ENCODE data around the gene LIF. TPM values are rescaled to one million over a fixed set of nuclear protein-coding genes. Genes with fewer than 3 reads are reported as not detected.

LIF gene
- total RNA-seq (1 to 10 TPM in 1 of 4 donors, under 1 TPM in 3; 0.28 to 5.8 (median 0.34) TPM), polyA plus RNA-seq (10 to 100 TPM in 1 of 3 donors, 1 to 10 TPM in 2; 1.6 to 10.3 (median 1.8) TPM)

- Histone ChIP-seq H3K4me1 (peaks cover 0 to 23% (median 18%) of the 10 kb centered on the region in 4 donors), H3K27ac (peak within 1 kb of the TSS in 2 of 4 donors; percentile 9 to 29), H3K27me3 (peaks cover 5 to 54% (median 24%) of the 10 kb centered on the region in 3 donors), H3K36me3 (no peaks in the 10 kb centered on the region), H3K9me3 (no peaks in the 10 kb centered on the region), H3K4me3 (peak within 1 kb of the TSS; percentile 7 to 50 (median 44))
- DNase-seq: no peak
- 1 to 3% methylated on average over 64 of the region's 64 CpGs for WGBS, 2 donors
- intact Hi-C loops (cut with DNase I): loop anchor here (5.0 kb wide), 1 partner anchor 49 kb away; no protein-coding TSS in a partner anchor
- TF ChIP-seq POLR2A (IDR thresholded peaks at IDR 0.05) (no peak), CTCF (IDR thresholded peaks at IDR 0.05) (no peak), POLR2AphosphoS5 (IDR thresholded peaks at IDR 0.05) (no peak), EP300 (IDR thresholded peaks at IDR 0.05) (no peak)
Measured at GRCh38 chr22:30245985-30246813, at the start of gene LIF. Gene LIF, minus strand, starts transcription at chr22:30246759. Its CDS starts 64 bp downstream, at chr22:30246695.

GRCh38 chr22:30296324-30296723, 49.8 kb upstream of the LIF start:
- Histone ChIP-seq H3K4me1 (peaks cover 0 to 42% (median 30%) of the 10 kb centered on the region in 4 donors), H3K4me3 (no peak overlapping the region), H3K27me3 (no peaks in the 10 kb centered on the region), H3K36me3 (peaks cover 23 to 94% (median 50%) of the 10 kb centered on the region in 4 donors), H3K27ac (no peak overlapping the region), H3K9me3 (no peaks in the 10 kb centered on the region)
- intact Hi-C loops (cut with DNase I): no loop called here
- TF ChIP-seq EP300 (IDR thresholded peaks at IDR 0.05) (no peak), CTCF (IDR thresholded peaks at IDR 0.05) (no peak), POLR2AphosphoS5 (IDR thresholded peaks at IDR 0.05) (no peak), POLR2A (IDR thresholded peaks at IDR 0.05) (no peak)
- WGBS, 2 donors: 78 to 95% methylated on average over 4 of the region's 4 CpGs
- DNase-seq: no peak

GRCh38 chr22:30295576-30295975, 49.0 kb upstream of the LIF start:
- 77 to 80% methylated on average over 7 of the region's 7 CpGs for WGBS, 2 donors
- H3K27ac ChIP-seq: no peak overlapping the region
- H3K36me3 ChIP-seq: peaks cover 23 to 87% (median 50%) of the 10 kb centered on the region in 4 donors
- H3K27me3 ChIP-seq: no peaks in the 10 kb centered on the region
- no peak overlapping the region for H3K4me3 ChIP-seq
- TF ChIP-seq EP300 (IDR thresholded peaks at IDR 0.05) (no peak), POLR2AphosphoS5 (IDR thresholded peaks at IDR 0.05) (no peak), CTCF (IDR thresholded peaks at IDR 0.05) (no peak), POLR2A (IDR thresholded peaks at IDR 0.05) (no peak)
- intact Hi-C loops (cut with DNase I): no loop called here
- DNase-seq: no peak
- no peaks in the 10 kb centered on the region for H3K9me3 ChIP-seq
- peaks cover 0 to 42% (median 36%) of the 10 kb centered on the region in 4 donors for H3K4me1 ChIP-seq

GRCh38 chr22:30294830-30295229, 48.3 kb upstream of the LIF start:
- intact Hi-C loops (cut with DNase I): no loop called here
- 95% methylated on average over 11 of the region's 11 CpGs for WGBS, 2 donors
- H3K27me3 ChIP-seq: no peaks in the 10 kb centered on the region
- H3K4me3 ChIP-seq: no peak overlapping the region
- H3K36me3 ChIP-seq: peaks cover 23 to 80% (median 50%) of the 10 kb centered on the region in 4 donors
- peaks cover 0 to 47% (median 43%) of the 10 kb centered on the region in 4 donors for H3K4me1 ChIP-seq
- no peak overlapping the region for H3K27ac ChIP-seq
- TF ChIP-seq CTCF (IDR thresholded peaks at IDR 0.05): no peak
- DNase-seq: no peak
- H3K9me3 ChIP-seq: no peaks in the 10 kb centered on the region
